ENCODE measurements around the gene DLG5.

DNA sequence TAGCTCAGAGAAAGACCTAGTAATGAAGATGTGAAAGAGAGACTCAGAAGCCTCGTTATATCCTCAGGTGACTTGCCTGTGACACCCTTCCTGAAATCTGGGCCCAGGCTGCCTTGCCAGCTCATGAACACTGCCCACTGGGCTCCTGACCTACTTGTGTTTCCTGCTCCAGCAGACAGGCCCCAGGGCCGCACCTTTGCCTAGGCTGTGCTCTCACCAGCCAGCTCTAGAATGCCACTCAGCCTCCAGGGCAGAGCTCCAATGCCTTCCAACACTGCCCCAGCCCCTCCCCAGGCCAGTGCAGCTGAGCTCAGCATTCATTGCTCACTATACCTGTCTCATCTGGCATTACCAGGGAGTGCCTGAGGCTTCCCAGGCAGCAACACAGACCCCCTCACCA lies 94.3 kb downstream of the DLG5 start:
- no peak for TF ChIP-seq POLR2AphosphoS5 (IDR thresholded peaks at IDR 0.05)
- TF ChIP-seq, protein P1, sequence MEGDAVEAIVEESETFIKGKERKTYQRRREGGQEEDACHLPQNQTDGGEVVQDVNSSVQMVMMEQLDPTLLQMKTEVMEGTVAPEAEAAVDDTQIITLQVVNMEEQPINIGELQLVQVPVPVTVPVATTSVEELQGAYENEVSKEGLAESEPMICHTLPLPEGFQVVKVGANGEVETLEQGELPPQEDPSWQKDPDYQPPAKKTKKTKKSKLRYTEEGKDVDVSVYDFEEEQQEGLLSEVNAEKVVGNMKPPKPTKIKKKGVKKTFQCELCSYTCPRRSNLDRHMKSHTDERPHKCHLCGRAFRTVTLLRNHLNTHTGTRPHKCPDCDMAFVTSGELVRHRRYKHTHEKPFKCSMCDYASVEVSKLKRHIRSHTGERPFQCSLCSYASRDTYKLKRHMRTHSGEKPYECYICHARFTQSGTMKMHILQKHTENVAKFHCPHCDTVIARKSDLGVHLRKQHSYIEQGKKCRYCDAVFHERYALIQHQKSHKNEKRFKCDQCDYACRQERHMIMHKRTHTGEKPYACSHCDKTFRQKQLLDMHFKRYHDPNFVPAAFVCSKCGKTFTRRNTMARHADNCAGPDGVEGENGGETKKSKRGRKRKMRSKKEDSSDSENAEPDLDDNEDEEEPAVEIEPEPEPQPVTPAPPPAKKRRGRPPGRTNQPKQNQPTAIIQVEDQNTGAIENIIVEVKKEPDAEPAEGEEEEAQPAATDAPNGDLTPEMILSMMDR (IDR thresholded peaks at IDR 0.05), result no peak

Data from suprapubic skin (tissue), 3 donors.